ENCODE data around the gene SDF2L1.

The SDF2L1 gene

DNA sequence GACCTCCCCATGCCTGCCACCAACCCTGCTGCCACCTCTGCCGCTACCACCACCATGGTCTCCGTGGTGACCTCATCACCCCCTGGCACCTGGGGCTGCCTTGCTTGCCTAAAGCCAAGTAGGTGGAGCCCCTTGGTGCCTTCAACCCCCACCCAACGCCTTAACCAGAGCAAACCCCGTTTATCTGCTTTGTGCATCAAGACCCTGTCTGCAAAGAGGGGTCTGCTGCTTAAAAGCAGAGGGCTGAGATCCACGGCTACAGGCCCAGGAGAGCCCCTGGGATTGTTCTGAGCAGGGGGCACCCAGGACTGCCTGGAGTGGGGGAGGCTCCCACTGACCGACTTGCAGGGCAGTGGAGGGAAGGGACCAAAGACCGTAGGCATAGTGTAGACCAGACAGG is 18.8 kb downstream of the SDF2L1 start:
- WGBS (ENCODE audit: extremely low coverage, insufficient coverage, low lambda C conversion rate): no CpG with 5 or more reads among the region's 7 CpGs
- Histone ChIP-seq H3K36me3 (ENCODE audit: control insufficient read depth, insufficient read depth, low read length) (no peaks in the 10 kb centered on the region), H3K9ac (ENCODE audit: low read length) (no peak overlapping the region), H3K4me1 (ENCODE audit: control insufficient read depth, low read depth, low read length) (no peaks in the 10 kb centered on the region), H3K4ac (ENCODE audit: low read depth, low read length) (no peak overlapping the region), H3K18ac (ENCODE audit: low read length) (no peak overlapping the region), H3K79me1 (ENCODE audit: low read length) (no peaks in the 10 kb centered on the region), H4K5ac (ENCODE audit: low read length) (no peak overlapping the region), H2BK5ac (ENCODE audit: low read length) (no peak overlapping the region), H3K27ac (ENCODE audit: low read depth, low read length) (no peak overlapping the region), H3K23ac (ENCODE audit: low read length) (no peak overlapping the region), H2BK120ac (ENCODE audit: low read depth, low read length) (no peak overlapping the region), H4K8ac (ENCODE audit: low read depth, low read length) (no peak overlapping the region), H3K56ac (ENCODE audit: low read length) (no peak overlapping the region), H3K4me2 (ENCODE audit: low read length) (no peak overlapping the region), H2BK15ac (replicated peaks; ENCODE audit: low read depth) (no peak overlapping the region), H3K79me2 (ENCODE audit: control insufficient read depth, insufficient read depth, low read length) (no peaks in the 10 kb centered on the region), H3K4me3 (ENCODE audit: low read length) (no peak overlapping the region), H2AK5ac (ENCODE audit: low read length) (no peak overlapping the region), H3K27me3 (ENCODE audit: insufficient read depth, low read length, poor library complexity) (no peaks in the 10 kb centered on the region)
- DNase-seq: no peak

GRCh38 chr22:21661991-21662390 is 19.9 kb downstream of the SDF2L1 start:
- no peak overlapping the region for H3K9ac ChIP-seq (ENCODE audit: low read length)
- WGBS (ENCODE audit: extremely low coverage, insufficient coverage, low lambda C conversion rate): no CpG with 5 or more reads among the region's 5 CpGs
- no peaks in the 10 kb centered on the region for H3K36me3 ChIP-seq (ENCODE audit: control insufficient read depth, insufficient read depth, low read length)

DNA sequence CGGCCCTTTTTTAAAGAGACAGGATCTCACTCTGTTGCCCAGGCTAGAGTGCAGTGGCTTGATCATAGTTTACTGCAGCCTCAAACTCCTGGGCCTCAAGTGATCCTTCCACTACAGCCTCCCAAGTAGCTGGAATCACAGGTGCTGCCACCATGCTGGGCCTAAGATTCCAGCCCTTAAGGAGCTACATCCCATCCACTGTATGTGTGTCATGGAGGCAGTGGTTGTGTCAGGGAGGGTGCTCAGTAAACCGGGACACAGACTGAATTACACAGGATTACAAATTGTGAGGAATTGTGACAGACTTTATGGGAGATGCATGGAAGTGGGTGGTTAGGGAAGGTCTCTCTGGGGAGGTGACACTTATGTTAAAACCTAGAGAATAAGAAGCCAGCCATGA is 21.6 kb downstream of the SDF2L1 start:
- Histone ChIP-seq H2BK15ac (replicated peaks; ENCODE audit: low read depth) (no peak overlapping the region), H4K5ac (ENCODE audit: low read length) (no peak overlapping the region), H3K18ac (ENCODE audit: low read length) (no peak overlapping the region), H3K79me1 (ENCODE audit: low read length) (no peaks in the 10 kb centered on the region), H3K4ac (ENCODE audit: low read depth, low read length) (no peak overlapping the region), H3K4me3 (ENCODE audit: low read length) (no peak overlapping the region), H3K79me2 (ENCODE audit: control insufficient read depth, insufficient read depth, low read length) (no peaks in the 10 kb centered on the region), H3K9ac (ENCODE audit: low read length) (no peak overlapping the region), H3K4me2 (ENCODE audit: low read length) (no peak overlapping the region), H2BK120ac (ENCODE audit: low read depth, low read length) (no peak overlapping the region), H3K27ac (ENCODE audit: low read depth, low read length) (no peak overlapping the region), H4K8ac (ENCODE audit: low read depth, low read length) (no peak overlapping the region), H3K56ac (ENCODE audit: low read length) (no peak overlapping the region), H3K4me1 (ENCODE audit: control insufficient read depth, low read depth, low read length) (no peaks in the 10 kb centered on the region), H2BK5ac (ENCODE audit: low read length) (no peak overlapping the region), H3K36me3 (ENCODE audit: control insufficient read depth, insufficient read depth, low read length) (no peaks in the 10 kb centered on the region), H2AK5ac (ENCODE audit: low read length) (no peak overlapping the region), H3K23ac (ENCODE audit: low read length) (no peak overlapping the region), H3K27me3 (ENCODE audit: insufficient read depth, low read length, poor library complexity) (no peaks in the 10 kb centered on the region)
- DNase-seq: no peak
- WGBS (ENCODE audit: extremely low coverage, insufficient coverage, low lambda C conversion rate): no CpG with 5 or more reads among the region's 2 CpGs

More at GRCh38 chr22:21661991-21662390, 19.9 kb downstream of the SDF2L1 start:
- no peak overlapping the region for H3K23ac ChIP-seq (ENCODE audit: low read length)
- H2AK5ac ChIP-seq (ENCODE audit: low read length): no peak overlapping the region
- H4K8ac ChIP-seq (ENCODE audit: low read depth, low read length): no peak overlapping the region
- no peak overlapping the region for H2BK5ac ChIP-seq (ENCODE audit: low read length)
- H2BK15ac ChIP-seq (replicated peaks; ENCODE audit: low read depth): no peak overlapping the region
- H3K79me1 ChIP-seq (ENCODE audit: low read length): no peaks in the 10 kb centered on the region
- H3K18ac ChIP-seq (ENCODE audit: low read length): no peak overlapping the region
- DNase-seq: no peak
- no peaks in the 10 kb centered on the region for H3K4me1 ChIP-seq (ENCODE audit: control insufficient read depth, low read depth, low read length)
- no peak overlapping the region for H3K4me2 ChIP-seq (ENCODE audit: low read length)
- H3K27ac ChIP-seq (ENCODE audit: low read depth, low read length): no peak overlapping the region
- H4K5ac ChIP-seq (ENCODE audit: low read length): no peak overlapping the region
- no peak overlapping the region for H3K4ac ChIP-seq (ENCODE audit: low read depth, low read length)
- no peaks in the 10 kb centered on the region for H3K79me2 ChIP-seq (ENCODE audit: control insufficient read depth, insufficient read depth, low read length)
- H3K56ac ChIP-seq (ENCODE audit: low read length): no peak overlapping the region
- H2BK120ac ChIP-seq (ENCODE audit: low read depth, low read length): no peak overlapping the region
- H3K27me3 ChIP-seq (ENCODE audit: insufficient read depth, low read length, poor library complexity): no peaks in the 10 kb centered on the region
- no peak overlapping the region for H3K4me3 ChIP-seq (ENCODE audit: low read length)

GRCh38 chr22:21665047-21665851 is 23.1 kb downstream of the SDF2L1 start:
- no peak overlapping the region for H2BK5ac ChIP-seq (ENCODE audit: low read length)
- peak overlapping the region; percentile 18 for H3K56ac ChIP-seq (ENCODE audit: low read length)
- WGBS (ENCODE audit: extremely low coverage, insufficient coverage, low lambda C conversion rate): no CpG with 5 or more reads among the region's 26 CpGs
- H3K18ac ChIP-seq (ENCODE audit: low read length): no peak overlapping the region
- no peak overlapping the region for H3K4me3 ChIP-seq (ENCODE audit: low read length)
- no peak overlapping the region for H2AK5ac ChIP-seq (ENCODE audit: low read length)
- H3K4me1 ChIP-seq (ENCODE audit: control insufficient read depth, low read depth, low read length): no peaks in the 10 kb centered on the region
- H2BK120ac ChIP-seq (ENCODE audit: low read depth, low read length): no peak overlapping the region
- no peak overlapping the region for H4K8ac ChIP-seq (ENCODE audit: low read depth, low read length)
- H3K23ac ChIP-seq (ENCODE audit: low read length): no peak overlapping the region
- H3K79me1 ChIP-seq (ENCODE audit: low read length): no peaks in the 10 kb centered on the region
- H4K5ac ChIP-seq (ENCODE audit: low read length): no peak overlapping the region
- no peak overlapping the region for H3K27ac ChIP-seq (ENCODE audit: low read depth, low read length)
- no peaks in the 10 kb centered on the region for H3K27me3 ChIP-seq (ENCODE audit: insufficient read depth, low read length, poor library complexity)
- peak overlapping the region; percentile 64 for H3K4me2 ChIP-seq (ENCODE audit: low read length)
- H3K4ac ChIP-seq (ENCODE audit: low read depth, low read length): no peak overlapping the region
- H2BK15ac ChIP-seq (replicated peaks; ENCODE audit: low read depth): no peak overlapping the region
- DNase-seq: no peak
- no peaks in the 10 kb centered on the region for H3K36me3 ChIP-seq (ENCODE audit: control insufficient read depth, insufficient read depth, low read length)
- no peak overlapping the region for H3K9ac ChIP-seq (ENCODE audit: low read length)
- H3K79me2 ChIP-seq (ENCODE audit: control insufficient read depth, insufficient read depth, low read length): no peaks in the 10 kb centered on the region

DNA sequence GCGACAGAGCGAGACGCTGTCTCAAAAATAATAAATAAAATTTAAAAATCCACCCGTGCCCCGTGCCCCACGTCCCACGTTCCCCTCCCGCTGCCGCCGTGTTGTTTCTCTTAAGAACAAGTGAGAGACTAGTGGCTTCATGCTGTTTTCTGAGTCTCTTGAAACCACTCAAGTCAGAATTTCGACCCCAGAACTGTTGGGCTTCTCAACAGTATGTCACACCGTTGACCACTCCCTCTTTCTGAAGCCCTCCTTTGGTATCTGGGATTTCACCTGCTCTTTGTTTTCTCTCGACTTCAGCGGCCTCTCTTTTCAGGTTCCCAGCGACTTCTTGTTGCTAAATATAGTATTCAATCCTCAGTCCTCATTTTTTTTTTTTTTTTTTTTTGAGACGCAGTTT is 24.7 kb downstream of the SDF2L1 start:
- no peak overlapping the region for H2AK5ac ChIP-seq (ENCODE audit: low read length)
- H4K8ac ChIP-seq (ENCODE audit: low read depth, low read length): no peak overlapping the region
- no peak overlapping the region for H2BK5ac ChIP-seq (ENCODE audit: low read length)
- H2BK15ac ChIP-seq (replicated peaks; ENCODE audit: low read depth): no peak overlapping the region
- no peak overlapping the region for H3K4ac ChIP-seq (ENCODE audit: low read depth, low read length)
- H2BK120ac ChIP-seq (ENCODE audit: low read depth, low read length): no peak overlapping the region
- peaks cover 2% of the 10 kb centered on the region for H3K79me1 ChIP-seq (ENCODE audit: low read length)
- H3K27me3 ChIP-seq (ENCODE audit: insufficient read depth, low read length, poor library complexity): no peaks in the 10 kb centered on the region
- no peak overlapping the region for H3K23ac ChIP-seq (ENCODE audit: low read length)
- H3K4me2 ChIP-seq (ENCODE audit: low read length): peak overlapping the region; percentile 23
- H3K18ac ChIP-seq (ENCODE audit: low read length): no peak overlapping the region
- peak; percentile 27 for DNase-seq
- no peak overlapping the region for H3K9ac ChIP-seq (ENCODE audit: low read length)
- no peak overlapping the region for H3K27ac ChIP-seq (ENCODE audit: low read depth, low read length)
- peaks cover 2% of the 10 kb centered on the region for H3K36me3 ChIP-seq (ENCODE audit: control insufficient read depth, insufficient read depth, low read length)
- whole genome bisulfite sequencing (ENCODE audit: extremely low coverage, insufficient coverage, low lambda C conversion rate): no CpG with 5 or more reads among the region's 16 CpGs
- H3K4me3 ChIP-seq (ENCODE audit: low read length): no peak overlapping the region
- H3K4me1 ChIP-seq (ENCODE audit: control insufficient read depth, low read depth, low read length): no peaks in the 10 kb centered on the region
- peak overlapping the region; percentile 97 for H3K56ac ChIP-seq (ENCODE audit: low read length)
- no peak overlapping the region for H4K5ac ChIP-seq (ENCODE audit: low read length)
- no peaks in the 10 kb centered on the region for H3K79me2 ChIP-seq (ENCODE audit: control insufficient read depth, insufficient read depth, low read length)

GRCh38 chr22:21669026-21669425 is 26.9 kb downstream of the SDF2L1 start:
- Histone ChIP-seq H3K23ac (ENCODE audit: low read length) (no peak overlapping the region), H3K36me3 (ENCODE audit: control insufficient read depth, insufficient read depth, low read length) (peaks cover 2% of the 10 kb centered on the region), H2AK5ac (ENCODE audit: low read length) (no peak overlapping the region), H2BK120ac (ENCODE audit: low read depth, low read length) (no peak overlapping the region), H4K5ac (ENCODE audit: low read length) (no peak overlapping the region), H3K4me3 (ENCODE audit: low read length) (no peak overlapping the region), H3K56ac (ENCODE audit: low read length) (no peak overlapping the region), H3K9ac (ENCODE audit: low read length) (no peak overlapping the region), H3K27ac (ENCODE audit: low read depth, low read length) (no peak overlapping the region), H3K4me2 (ENCODE audit: low read length) (no peak overlapping the region), H4K8ac (ENCODE audit: low read depth, low read length) (no peak overlapping the region), H3K18ac (ENCODE audit: low read length) (no peak overlapping the region), H3K79me1 (ENCODE audit: low read length) (peaks cover 2% of the 10 kb centered on the region), H2BK15ac (replicated peaks; ENCODE audit: low read depth) (no peak overlapping the region), H3K27me3 (ENCODE audit: insufficient read depth, low read length, poor library complexity) (no peaks in the 10 kb centered on the region), H3K79me2 (ENCODE audit: control insufficient read depth, insufficient read depth, low read length) (no peaks in the 10 kb centered on the region), H3K4ac (ENCODE audit: low read depth, low read length) (no peak overlapping the region), H3K4me1 (ENCODE audit: control insufficient read depth, low read depth, low read length) (no peaks in the 10 kb centered on the region), H2BK5ac (ENCODE audit: low read length) (no peak overlapping the region)
- no CpG with 5 or more reads among the region's 9 CpGs for WGBS (ENCODE audit: extremely low coverage, insufficient coverage, low lambda C conversion rate)
- no peak for DNase-seq

Measured in mesendoderm (in vitro differentiated cells).